Osteocyte (in vitro differentiated cells): ENCODE results near the gene RPS6KA1. TPM values are rescaled to one million over a fixed set of nuclear protein-coding genes. Genes with fewer than 3 reads are reported as not detected.

Experiments used
- DNase-seq: peaks from one replicate; pipeline ENCODE4 v3.0.0; 2021; ENCODE audit warnings: mixed read lengths; ENCODE audit not compliant: unreplicated experiment; ENCODE audit errors: extremely low spot score
- H3K27ac Mint-ChIP-seq: one replicate; pipeline ENCODE4 v1.8.0; 2021; ENCODE audit warnings: mild to moderate bottlenecking, mixed read lengths; ENCODE audit not compliant: unreplicated experiment
- H3K27me3 Mint-ChIP-seq: one replicate; pipeline ENCODE4 v1.8.0; 2021; ENCODE audit warnings: mixed read lengths; ENCODE audit not compliant: unreplicated experiment
- H3K36me3 Mint-ChIP-seq: one replicate; pipeline ENCODE4 v1.8.0; 2021; ENCODE audit warnings: mixed read lengths; ENCODE audit not compliant: unreplicated experiment
- H3K4me1 Mint-ChIP-seq: one replicate; pipeline ENCODE4 v1.8.0; 2021; ENCODE audit warnings: mixed read lengths; ENCODE audit not compliant: unreplicated experiment
- H3K4me3 Mint-ChIP-seq: one replicate; pipeline ENCODE4 v1.8.0; 2021; ENCODE audit warnings: mild to moderate bottlenecking, moderate library complexity, mixed read lengths; ENCODE audit not compliant: unreplicated experiment
- H3K9me3 Mint-ChIP-seq: one replicate; pipeline ENCODE4 v1.8.0; 2021; ENCODE audit warnings: mixed read lengths; ENCODE audit not compliant: unreplicated experiment
- total RNA-seq: library from RNA; stranded (reverse); gene quantifications from 2 replicates; pipeline ENCODE4 v1.2.1, GENCODE V29; 2021
- TF ChIP-seq, protein P1 (sequence below): fragments of 200-600 bp; sonication (generic); IDR thresholded peaks from 2 replicates; pipeline ENCODE4 v1.5.0; 2021; ENCODE audit warnings: antibody characterized with exemption, mild to moderate bottlenecking, moderate library complexity

RPS6KA1 gene
- total RNA-seq, 1 donor from 2014 or later, result 4.4 TPM

GRCh38 chr1:26580116-26580515 lies 50.6 kb downstream of the RPS6KA1 start:
- no peaks in the 10 kb centered on the region for H3K4me1 Mint-ChIP-seq
- no peaks in the 10 kb centered on the region for H3K9me3 Mint-ChIP-seq
- no peak overlapping the region for H3K27ac Mint-ChIP-seq
- peaks cover 19% of the 10 kb centered on the region for H3K27me3 Mint-ChIP-seq
- no peak for DNase-seq
- no peak overlapping the region for H3K4me3 Mint-ChIP-seq
- no peaks in the 10 kb centered on the region for H3K36me3 Mint-ChIP-seq
- TF ChIP-seq, protein P1, sequence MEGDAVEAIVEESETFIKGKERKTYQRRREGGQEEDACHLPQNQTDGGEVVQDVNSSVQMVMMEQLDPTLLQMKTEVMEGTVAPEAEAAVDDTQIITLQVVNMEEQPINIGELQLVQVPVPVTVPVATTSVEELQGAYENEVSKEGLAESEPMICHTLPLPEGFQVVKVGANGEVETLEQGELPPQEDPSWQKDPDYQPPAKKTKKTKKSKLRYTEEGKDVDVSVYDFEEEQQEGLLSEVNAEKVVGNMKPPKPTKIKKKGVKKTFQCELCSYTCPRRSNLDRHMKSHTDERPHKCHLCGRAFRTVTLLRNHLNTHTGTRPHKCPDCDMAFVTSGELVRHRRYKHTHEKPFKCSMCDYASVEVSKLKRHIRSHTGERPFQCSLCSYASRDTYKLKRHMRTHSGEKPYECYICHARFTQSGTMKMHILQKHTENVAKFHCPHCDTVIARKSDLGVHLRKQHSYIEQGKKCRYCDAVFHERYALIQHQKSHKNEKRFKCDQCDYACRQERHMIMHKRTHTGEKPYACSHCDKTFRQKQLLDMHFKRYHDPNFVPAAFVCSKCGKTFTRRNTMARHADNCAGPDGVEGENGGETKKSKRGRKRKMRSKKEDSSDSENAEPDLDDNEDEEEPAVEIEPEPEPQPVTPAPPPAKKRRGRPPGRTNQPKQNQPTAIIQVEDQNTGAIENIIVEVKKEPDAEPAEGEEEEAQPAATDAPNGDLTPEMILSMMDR, result no peak

DNA sequence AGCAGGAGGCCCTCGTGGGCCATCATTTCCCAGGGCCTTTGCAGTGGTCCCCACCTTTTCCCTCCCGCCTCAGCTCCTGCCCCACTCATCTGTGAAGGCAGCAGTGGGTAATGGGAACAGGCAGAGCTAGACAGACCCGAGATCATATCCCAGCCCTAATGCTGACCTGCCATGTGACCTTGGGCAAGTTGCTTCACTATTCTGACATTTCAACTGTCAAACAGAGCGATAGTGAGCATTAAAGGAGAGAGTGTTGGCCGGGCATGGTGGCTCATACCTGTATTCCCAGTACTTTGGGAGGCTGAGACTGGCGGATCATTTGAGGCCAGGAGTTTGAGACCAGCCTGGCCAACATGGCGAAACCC lies 51.7 kb downstream of the RPS6KA1 start:
- Mint-ChIP-seq H3K4me3 (no peak overlapping the region), H3K36me3 (no peaks in the 10 kb centered on the region), H3K9me3 (no peaks in the 10 kb centered on the region), H3K27me3 (peaks cover 19% of the 10 kb centered on the region), H3K4me1 (no peaks in the 10 kb centered on the region), H3K27ac (no peak overlapping the region)
- TF ChIP-seq, protein P1, result no peak
- DNase-seq, result no peak

DNA sequence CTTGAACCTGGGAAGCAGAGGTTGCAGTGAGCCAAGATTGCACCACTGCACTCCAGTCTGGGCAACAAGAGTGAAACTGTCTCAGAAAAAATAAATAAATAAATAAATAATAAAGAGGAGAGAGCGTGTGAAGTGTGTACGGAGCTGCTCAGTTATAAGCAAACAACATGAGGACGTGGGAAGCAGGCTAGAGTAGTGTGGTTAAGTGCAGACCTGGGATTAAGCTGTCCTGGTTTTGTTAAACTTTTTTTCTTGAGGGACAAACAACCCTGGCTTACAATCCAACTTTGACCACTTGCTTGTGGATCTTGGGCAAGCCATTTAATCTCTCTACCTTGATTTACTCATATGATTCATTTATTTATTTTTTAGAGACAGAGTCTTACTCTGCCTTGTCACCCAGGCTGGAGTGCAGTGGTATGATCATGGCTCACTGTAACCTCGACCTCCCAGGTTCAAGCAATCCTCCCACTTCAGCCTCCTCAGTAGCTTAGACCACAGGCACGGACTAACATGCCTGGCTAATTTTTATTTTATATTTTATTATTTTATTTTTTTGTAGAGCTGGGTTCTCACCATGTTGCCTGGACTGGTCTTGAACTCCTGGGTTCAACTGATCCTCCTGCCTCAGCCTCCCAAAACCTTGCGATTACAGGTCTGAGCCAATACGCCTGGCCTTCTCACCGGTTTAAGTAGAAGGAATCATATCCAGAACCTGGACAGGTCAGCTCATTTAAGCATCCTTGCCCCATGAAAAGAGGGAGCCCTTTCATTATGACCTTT lies 52.7 kb downstream of the RPS6KA1 start:
- Mint-ChIP-seq H3K27me3 (peaks cover 19% of the 10 kb centered on the region), H3K4me1 (no peaks in the 10 kb centered on the region), H3K9me3 (no peaks in the 10 kb centered on the region), H3K36me3 (no peaks in the 10 kb centered on the region), H3K27ac (no peak overlapping the region), H3K4me3 (no peak overlapping the region)
- TF ChIP-seq, protein P1, result no peak
- DNase-seq, result no peak

- no peak for DNase-seq
- H3K4me1 Mint-ChIP-seq, result no peaks in the 10 kb centered on the region
- H3K36me3 Mint-ChIP-seq, result no peaks in the 10 kb centered on the region
- H3K9me3 Mint-ChIP-seq, result no peaks in the 10 kb centered on the region
- peaks cover 15% of the 10 kb centered on the region for H3K27me3 Mint-ChIP-seq
- TF ChIP-seq, protein P1, result no peak
- no peak overlapping the region for H3K27ac Mint-ChIP-seq
- H3K4me3 Mint-ChIP-seq, result no peak overlapping the region
Measured at GRCh38 chr1:26582836-26583460, 53.4 kb downstream of the RPS6KA1 start.
